ENCODE measurements around the gene SEBOX.

SEBOX gene

GRCh38 chr17:28333083-28333746, 31.8 kb downstream of the SEBOX start:
- in situ Hi-C loops (cut with HindIII; ENCODE audit: low sequenced_read_pairs): no loop called here
- no peak for DNase-seq (ENCODE audit: low read depth)
- H3K4me3 ChIP-seq (ENCODE audit: low read depth, low read length): no peak overlapping the region

GRCh38 chr17:28331891-28332420, 33.0 kb downstream of the SEBOX start:
- H3K4me3 ChIP-seq (ENCODE audit: low read depth, low read length): no peak overlapping the region
- DNase-seq (ENCODE audit: low read depth): no peak
- in situ Hi-C loops (cut with HindIII; ENCODE audit: low sequenced_read_pairs): no loop called here
- TF ChIP-seq CTCF (IDR thresholded peaks at IDR 0.05; ENCODE audit: low read depth, low read length, missing control alignments): no peak

More at GRCh38 chr17:28333083-28333746, 31.8 kb downstream of the SEBOX start:
- no peak for TF ChIP-seq CTCF (IDR thresholded peaks at IDR 0.05; ENCODE audit: low read depth, low read length, missing control alignments)

GRCh38 chr17:28330671-28331070, 34.3 kb downstream of the SEBOX start:
- no peak for TF ChIP-seq CTCF (IDR thresholded peaks at IDR 0.05; ENCODE audit: low read depth, low read length, missing control alignments)
- no peak for DNase-seq (ENCODE audit: low read depth)
- in situ Hi-C loops (cut with HindIII; ENCODE audit: low sequenced_read_pairs): no loop called here

GRCh38 chr17:28328325-28328724, 36.7 kb downstream of the SEBOX start:
- in situ Hi-C loops (cut with HindIII; ENCODE audit: low sequenced_read_pairs): no loop called here
- DNase-seq (ENCODE audit: low read depth): no peak

More at GRCh38 chr17:28330671-28331070, 34.3 kb downstream of the SEBOX start:
- H3K4me3 ChIP-seq (ENCODE audit: low read depth, low read length): no peak overlapping the region

GRCh38 chr17:28327709-28328108, 37.3 kb downstream of the SEBOX start:
- no peak overlapping the region for H3K4me3 ChIP-seq (ENCODE audit: low read depth, low read length)
- no peak for TF ChIP-seq CTCF (IDR thresholded peaks at IDR 0.05; ENCODE audit: low read depth, low read length, missing control alignments)
- DNase-seq (ENCODE audit: low read depth): no peak
- in situ Hi-C loops (cut with HindIII; ENCODE audit: low sequenced_read_pairs): no loop called here

More at GRCh38 chr17:28328325-28328724, 36.7 kb downstream of the SEBOX start:
- TF ChIP-seq CTCF (IDR thresholded peaks at IDR 0.05; ENCODE audit: low read depth, low read length, missing control alignments): no peak
- H3K4me3 ChIP-seq (ENCODE audit: low read depth, low read length): no peak overlapping the region

- in situ Hi-C loops (cut with HindIII; ENCODE audit: low sequenced_read_pairs): no loop called here
- TF ChIP-seq CTCF (IDR thresholded peaks at IDR 0.05; ENCODE audit: low read depth, low read length, missing control alignments): no peak
- DNase-seq (ENCODE audit: low read depth): no peak
- H3K4me3 ChIP-seq (ENCODE audit: low read depth, low read length): no peak overlapping the region
These were observed 37.9 kb downstream of the SEBOX start for GRCh38 chr17:28327031-28327607.

Measured in astrocyte of the cerebellum (primary cell).